Fibroblast of lung (primary cell): Measurements from ENCODE around the gene DAZAP1.

Experiments
- EZH2 ChIP-seq: IDR thresholded peaks from 2 replicates; pipeline ENCODE4 v1.5.1; 2012; ENCODE audit warnings: low read length, control low read depth, mild to moderate bottlenecking; ENCODE audit errors: missing control alignments
- TF ChIP-seq, protein P1 (sequence below), 2 donors: IDR thresholded peaks in 1 of 2; conservative IDR thresholded peaks in 1 of 2; 1 replicate in 1 of 2; 2 replicates in 1 of 2; pipeline ENCODE4 v1.5.1; 2011 to 2012; ENCODE audit warnings: low read length in 2 of 2, control low read depth in 1 of 2, inconsistent platforms in 1 of 2, low read depth in 1 of 2, mild to moderate bottlenecking in 1 of 2

GRCh38 chr19:1474011-1474764 is 66.8 kb downstream of the DAZAP1 start:
- TF ChIP-seq, protein P1, sequence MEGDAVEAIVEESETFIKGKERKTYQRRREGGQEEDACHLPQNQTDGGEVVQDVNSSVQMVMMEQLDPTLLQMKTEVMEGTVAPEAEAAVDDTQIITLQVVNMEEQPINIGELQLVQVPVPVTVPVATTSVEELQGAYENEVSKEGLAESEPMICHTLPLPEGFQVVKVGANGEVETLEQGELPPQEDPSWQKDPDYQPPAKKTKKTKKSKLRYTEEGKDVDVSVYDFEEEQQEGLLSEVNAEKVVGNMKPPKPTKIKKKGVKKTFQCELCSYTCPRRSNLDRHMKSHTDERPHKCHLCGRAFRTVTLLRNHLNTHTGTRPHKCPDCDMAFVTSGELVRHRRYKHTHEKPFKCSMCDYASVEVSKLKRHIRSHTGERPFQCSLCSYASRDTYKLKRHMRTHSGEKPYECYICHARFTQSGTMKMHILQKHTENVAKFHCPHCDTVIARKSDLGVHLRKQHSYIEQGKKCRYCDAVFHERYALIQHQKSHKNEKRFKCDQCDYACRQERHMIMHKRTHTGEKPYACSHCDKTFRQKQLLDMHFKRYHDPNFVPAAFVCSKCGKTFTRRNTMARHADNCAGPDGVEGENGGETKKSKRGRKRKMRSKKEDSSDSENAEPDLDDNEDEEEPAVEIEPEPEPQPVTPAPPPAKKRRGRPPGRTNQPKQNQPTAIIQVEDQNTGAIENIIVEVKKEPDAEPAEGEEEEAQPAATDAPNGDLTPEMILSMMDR (conservative IDR thresholded peaks at IDR 0.05 in 1 of 2, IDR thresholded peaks at IDR 0.05 in 1 of 2; ENCODE audit: low read depth in 1 of 2, low read length in 2 of 2): no peak
- TF ChIP-seq EZH2: no peak
